Heart left ventricle (tissue), 13 donors: ENCODE data around the gene CBX6.

Experiments used
- POLR2A ChIP-seq, 2 donors: fragments of 450-650 bp; IDR thresholded peaks; one replicate each; pipeline ENCODE4 v1.6.1; 2017; ENCODE audit warnings: antibody characterized with exemption in 2 of 2, mild to moderate bottlenecking in 2 of 2, moderate library complexity in 2 of 2
- TF ChIP-seq, protein P1 (sequence below), 12 donors: fragments of 200-600 bp; sonication (generic) in 4 of 12; IDR thresholded peaks; one replicate each; pipeline versions ENCODE4 v1.5.0 to v1.8.0; 2018 to 2022; ENCODE audit warnings: antibody characterized with exemption in 12 of 12, mild to moderate bottlenecking in 5 of 12
- donor health status: ischemic (EF 13 %, LVEDD 7.1; RV severe dilation, severe dysfunction).
- donor health status: DM: no; HTN: yes; CAD: no.
- donor health status: DM: no; HTN: no; CAD: no.
- donor health status: ischemic (EF 25% LVEDD 6.9; RV normal size, moderate dysfunction).
- donor health status: ischemic (EF 25% LVEDD 5.7; RV mildly dilated, moderate dysfunction).
- donor health status: ischemic (EF 35%, LVEDD 5.7; RV mildly dilated, moderate dysfunction).
- donor health status: nonischemic (EF 11% LVEDD 7.7; RV severe dilation, severe dysfunction).
- donor health status: DM: yes; HTN: yes; CAD: no.
- donor health status: PGD.
- donor health status: ischemic (EF 29% LVEDD 5.4; RV normal size, mild dysfunction).
- donor health status: nonischemic (EF 23%, LVEDD 6.1; RV moderate dilation, normal function).

DNA sequence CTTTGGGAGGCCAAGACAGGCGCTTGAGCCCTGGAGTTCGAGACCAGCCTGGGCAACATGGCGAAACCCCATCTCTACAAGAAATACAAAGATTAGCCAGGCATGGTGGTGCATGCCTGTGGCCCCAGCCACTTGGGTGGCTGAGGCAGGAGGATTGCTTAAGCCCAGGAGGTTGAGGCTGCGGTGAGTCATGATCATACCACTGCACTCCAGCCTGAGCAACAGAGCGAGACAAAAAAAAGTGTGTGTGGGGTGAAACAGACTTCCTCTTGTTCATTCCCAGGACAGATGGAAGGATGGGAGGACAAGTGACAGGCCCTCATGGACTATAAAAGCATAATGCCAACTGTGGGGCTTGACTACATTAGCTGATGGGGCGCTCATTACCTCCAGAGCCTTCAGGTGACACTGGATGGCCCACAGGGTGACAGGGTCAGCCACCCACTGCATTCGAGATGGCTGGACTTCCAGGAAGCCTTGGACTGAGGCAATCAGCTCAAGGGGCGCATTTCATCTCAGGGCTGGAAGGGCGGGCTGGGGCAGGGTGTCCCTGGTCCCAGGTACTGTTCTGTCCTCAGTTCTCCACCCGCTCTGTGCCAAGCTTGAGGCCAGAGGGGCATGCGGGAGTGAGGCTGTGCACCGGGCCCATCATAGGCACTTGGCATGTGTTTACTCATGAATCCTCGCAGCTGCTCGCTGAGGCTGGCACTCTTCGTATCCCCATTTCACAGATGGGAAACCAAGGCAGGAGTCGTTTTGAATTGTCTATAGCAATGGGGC is 40.7 kb downstream of the CBX6 start:
- no peak for TF ChIP-seq POLR2A (IDR thresholded peaks at IDR 0.05)
- TF ChIP-seq, protein P1, sequence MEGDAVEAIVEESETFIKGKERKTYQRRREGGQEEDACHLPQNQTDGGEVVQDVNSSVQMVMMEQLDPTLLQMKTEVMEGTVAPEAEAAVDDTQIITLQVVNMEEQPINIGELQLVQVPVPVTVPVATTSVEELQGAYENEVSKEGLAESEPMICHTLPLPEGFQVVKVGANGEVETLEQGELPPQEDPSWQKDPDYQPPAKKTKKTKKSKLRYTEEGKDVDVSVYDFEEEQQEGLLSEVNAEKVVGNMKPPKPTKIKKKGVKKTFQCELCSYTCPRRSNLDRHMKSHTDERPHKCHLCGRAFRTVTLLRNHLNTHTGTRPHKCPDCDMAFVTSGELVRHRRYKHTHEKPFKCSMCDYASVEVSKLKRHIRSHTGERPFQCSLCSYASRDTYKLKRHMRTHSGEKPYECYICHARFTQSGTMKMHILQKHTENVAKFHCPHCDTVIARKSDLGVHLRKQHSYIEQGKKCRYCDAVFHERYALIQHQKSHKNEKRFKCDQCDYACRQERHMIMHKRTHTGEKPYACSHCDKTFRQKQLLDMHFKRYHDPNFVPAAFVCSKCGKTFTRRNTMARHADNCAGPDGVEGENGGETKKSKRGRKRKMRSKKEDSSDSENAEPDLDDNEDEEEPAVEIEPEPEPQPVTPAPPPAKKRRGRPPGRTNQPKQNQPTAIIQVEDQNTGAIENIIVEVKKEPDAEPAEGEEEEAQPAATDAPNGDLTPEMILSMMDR (IDR thresholded peaks at IDR 0.05) = no peak
